Lung microvascular endothelial cell (primary cell): Measurements from ENCODE around the gene RAB11FIP4. TPM values are rescaled to one million over a fixed set of nuclear protein-coding genes. Genes with fewer than 3 reads are reported as not detected.
A peak's percentile ranks its signal among the peaks of the same experiment; 100 is the strongest.

Source experiments
- DNase-seq, 2 donors: peaks; one replicate each; pipeline versions ENCODE4 v3.0.0 to v3.0.0-alpha.2; 2010; ENCODE audit warnings: low read depth in 2 of 2
- total RNA-seq: library from RNA; depleted of rRNA; stranded (reverse); fragments of >200 nt; gene quantifications from 2 replicates; pipeline ENCODE4 v1.2.1, GENCODE V29; 2014

The RAB11FIP4 gene
- total RNA-seq, 1 donor from 2014 or later: 0.20 TPM

GRCh38 chr17:31386542-31387075 lies 4.9 kb upstream of the RAB11FIP4 start:
- no peak for DNase-seq

DNA sequence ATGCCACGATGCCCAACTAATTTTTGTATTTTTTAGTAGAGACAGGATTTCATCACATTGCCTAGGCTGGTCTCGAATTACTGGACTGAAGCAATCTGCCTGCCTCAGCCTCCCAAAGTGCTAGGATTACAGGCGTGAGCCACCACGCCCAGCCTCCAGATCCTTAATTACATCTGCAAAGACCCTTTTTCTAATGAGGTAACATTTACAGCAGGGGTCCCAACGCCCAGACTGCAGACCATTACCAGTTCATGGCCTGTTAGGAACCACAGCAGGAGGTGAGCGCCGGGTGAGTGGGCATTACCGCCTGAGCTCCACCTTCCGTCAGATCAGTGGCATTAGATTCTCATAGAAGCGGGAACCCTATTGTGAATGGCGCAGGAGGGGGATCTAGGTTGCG lies 4.0 kb upstream of the RAB11FIP4 start:
- DNase-seq: no peak

- no peak for DNase-seq
These were observed 3.1 kb upstream of the RAB11FIP4 start for GRCh38 chr17:31388351-31388750.

GRCh38 chr17:31388770-31389656 lies 2.5 kb upstream of the RAB11FIP4 start:
- DNase-seq: peak; percentile 22 to 34

DNA sequence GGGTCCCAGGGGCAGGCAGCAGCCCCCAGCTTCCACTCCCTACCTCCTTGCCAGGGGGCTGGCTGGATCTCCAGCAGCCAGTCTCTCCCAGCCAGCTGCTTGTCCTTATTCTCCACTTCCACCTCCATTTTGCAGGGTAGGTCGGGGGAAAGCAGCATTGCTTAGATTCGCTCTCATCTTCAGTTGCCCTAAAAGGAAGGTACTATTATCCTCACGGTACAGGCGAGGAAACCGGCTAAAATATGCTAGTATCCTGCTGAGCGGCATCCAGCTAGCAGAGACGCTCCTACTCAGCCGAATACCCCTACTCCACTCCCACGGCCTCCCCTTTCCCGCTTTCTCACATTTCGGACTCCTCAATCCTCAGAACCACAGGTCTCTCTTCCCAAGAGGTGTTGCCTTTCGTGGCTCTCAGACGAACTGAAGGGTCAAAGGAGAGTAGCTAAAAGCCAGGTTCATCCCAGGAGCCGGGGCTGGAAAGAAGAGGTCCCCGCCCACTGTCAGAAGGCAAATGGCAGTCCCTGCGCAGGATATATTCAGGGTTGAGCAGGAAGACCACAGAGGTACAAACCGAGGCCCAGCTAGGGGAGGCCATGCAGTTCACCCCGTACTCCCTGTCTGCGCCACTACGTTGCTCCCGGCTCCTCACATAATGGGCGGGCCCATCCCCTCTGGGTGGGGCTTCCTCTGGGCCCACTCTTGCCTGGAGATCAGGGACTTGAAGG lies 1.7 kb upstream of the RAB11FIP4 start:
- DNase-seq: no peak

DNA sequence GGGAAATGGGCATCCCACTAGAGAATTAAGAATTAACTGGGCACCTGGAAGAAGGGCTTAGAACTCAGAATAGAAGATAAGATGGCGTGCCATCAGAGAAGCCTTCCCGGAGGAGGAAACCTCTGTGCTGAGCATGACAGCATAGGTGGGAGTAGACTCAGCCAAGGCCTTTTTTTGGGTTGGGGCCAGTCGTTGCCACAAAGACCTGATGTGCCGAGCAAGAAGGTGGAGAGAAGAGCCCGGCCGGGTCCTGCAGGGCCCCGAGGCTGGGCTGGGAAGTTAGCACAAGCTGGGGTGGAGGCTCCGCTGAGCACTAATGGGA lies 1.1 kb upstream of the RAB11FIP4 start:
- DNase-seq: no peak

- no peak for DNase-seq
These were observed 553 bp upstream of the RAB11FIP4 start for GRCh38 chr17:31390748-31391495.

DNA sequence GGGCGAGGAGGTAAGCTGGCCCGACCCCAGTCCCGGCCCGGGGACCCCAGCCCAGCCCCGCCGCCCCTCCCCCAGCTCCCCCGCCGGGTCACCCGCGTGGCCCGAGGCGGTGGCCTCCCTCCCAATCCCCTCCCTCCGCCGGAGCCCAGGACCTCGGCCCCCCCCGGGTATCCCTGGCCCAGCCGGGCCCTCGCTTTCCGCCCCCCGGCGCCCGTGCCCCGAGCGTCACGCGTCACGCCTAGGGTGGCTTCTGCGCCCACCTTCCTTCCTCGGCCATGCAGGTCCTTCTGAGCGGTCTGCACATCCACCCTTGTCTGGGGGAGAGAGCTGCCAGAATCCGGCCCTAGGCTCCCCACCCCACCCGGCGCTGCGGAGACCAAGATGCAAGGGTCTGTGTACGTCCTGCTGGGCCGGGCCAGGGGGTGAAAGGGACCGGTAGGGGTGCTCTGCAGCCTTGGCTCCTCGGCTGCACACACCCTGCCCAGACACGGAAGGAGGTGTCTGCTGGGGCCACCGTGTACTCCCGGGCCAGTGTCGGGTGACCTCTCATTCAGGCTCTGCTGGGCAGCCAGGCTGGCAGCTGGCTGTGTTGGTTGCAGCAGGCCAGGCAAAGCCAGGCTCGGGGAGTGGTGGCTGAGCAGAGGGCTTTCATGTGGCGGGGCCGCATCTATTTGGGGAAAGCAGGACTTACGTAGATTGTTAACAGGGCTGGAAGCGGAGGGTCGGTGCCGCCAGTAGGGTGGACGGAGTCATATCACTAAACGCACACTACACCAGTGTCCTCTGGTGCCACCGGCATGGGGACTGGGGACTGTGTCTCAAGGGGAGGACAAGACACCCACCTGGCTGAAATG lies 754 bp downstream of the RAB11FIP4 start:
- DNase-seq: no peak

- no peak for DNase-seq
These were observed 1.6 kb downstream of the RAB11FIP4 start for GRCh38 chr17:31392856-31393748.

DNA sequence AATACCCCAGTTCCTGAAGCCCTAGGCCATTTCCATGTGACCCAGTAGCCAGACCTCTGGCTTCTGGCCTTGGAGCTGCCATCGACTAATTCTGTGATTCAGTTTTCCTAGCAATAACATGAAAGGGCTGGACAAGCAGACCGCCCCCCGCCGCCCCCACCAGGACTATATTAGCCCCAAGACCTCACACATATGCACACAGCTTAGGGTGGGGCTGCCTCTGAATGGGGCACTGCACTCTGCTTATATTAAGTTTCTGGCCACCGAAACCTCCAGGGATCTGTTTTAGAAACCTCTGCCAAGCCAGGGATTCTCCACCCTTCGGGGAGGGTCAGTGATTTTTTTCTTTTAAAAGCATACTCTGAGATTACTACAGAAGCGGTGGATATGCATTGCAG lies 2.3 kb downstream of the RAB11FIP4 start:
- DNase-seq: no peak

GRCh38 chr17:31394544-31394943 lies 3.1 kb downstream of the RAB11FIP4 start:
- DNase-seq: peak; percentile 78 to 80

GRCh38 chr17:31397256-31397939 lies 5.9 kb downstream of the RAB11FIP4 start:
- no peak for DNase-seq

GRCh38 chr17:31398381-31399311 lies 7.2 kb downstream of the RAB11FIP4 start:
- DNase-seq: no peak

GRCh38 chr17:31400481-31400950 lies 9.0 kb downstream of the RAB11FIP4 start:
- DNase-seq: no peak

GRCh38 chr17:31401456-31402254 lies 10.2 kb downstream of the RAB11FIP4 start:
- DNase-seq: no peak

DNA sequence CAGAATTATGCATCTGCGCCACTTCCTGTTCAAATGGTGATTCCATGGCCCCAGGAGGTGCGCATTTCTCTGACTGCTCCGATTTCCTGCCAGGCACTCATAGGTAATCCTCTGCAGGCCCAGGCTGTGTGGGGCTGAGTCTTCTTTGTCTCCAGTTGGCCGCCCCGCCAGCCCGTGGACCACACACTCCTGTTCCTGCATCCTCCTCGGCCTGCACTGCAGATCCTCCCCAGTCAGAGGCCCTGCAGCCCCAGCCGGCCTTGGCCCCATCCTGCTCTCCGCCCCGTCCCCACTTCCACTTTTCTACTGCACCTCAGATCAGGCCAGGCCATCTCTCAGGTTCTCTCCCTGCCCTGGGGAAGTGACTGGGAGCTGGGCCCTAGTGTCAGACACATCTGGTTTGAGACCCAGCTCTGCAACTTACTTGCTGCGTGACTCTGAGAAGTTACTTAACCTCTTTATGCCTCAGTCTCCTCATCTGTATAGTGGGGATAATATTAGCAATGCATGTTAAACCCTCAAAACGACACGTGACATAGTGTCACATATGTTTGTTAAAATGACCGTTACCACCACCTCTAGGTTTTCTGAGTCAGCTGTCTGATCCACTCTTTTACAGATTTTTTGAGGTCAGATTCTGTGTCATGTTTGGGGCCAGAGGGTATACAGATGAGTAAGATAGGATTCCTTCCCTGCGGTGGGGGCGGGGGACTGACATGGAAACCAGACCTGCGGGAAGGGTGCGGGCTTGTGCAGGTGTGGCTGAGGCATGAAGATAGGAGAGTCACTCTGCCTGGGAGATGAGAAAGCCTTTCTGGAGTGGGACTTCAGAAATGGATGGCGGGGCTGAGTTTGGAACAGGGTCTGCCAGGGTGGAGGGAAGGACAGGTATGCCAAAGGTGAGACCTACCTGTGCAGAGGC lies 12.8 kb downstream of the RAB11FIP4 start:
- DNase-seq: no peak
